K562 (cell line): ENCODE results near the gene MMP15. TPM values are rescaled to one million over a fixed set of nuclear protein-coding genes. Genes with fewer than 3 reads are reported as not detected.

Experiments used
- ATAC-seq: fragments of 200-7000 bp; cut with Tn5 transposase; 3 replicates; pipeline ENCODE4 v1.9.1; 2020; ENCODE audit warnings: moderate library complexity
- BruUV-seq: library from RNA; stranded (reverse); fragments of 400-500 nt; replicated peaks from 2 replicates; lab custom pipeline; 2021; lab: Mats Ljungman, UMichigan
- CTCF ChIA-PET: fragments of 300-600 bp; formaldehyde crosslinking; extraction: SDS; loops from one replicate; lab custom pipeline; 2021; ENCODE audit warnings: low intra/inter-chr PET ratio; lab: Yijun Ruan, JAX
- POLR2A ChIA-PET: fragments of 300-600, 350-650 bp; sonication (Branson Sonifier 250); formaldehyde crosslinking; extraction: SDS; loops from one replicate; lab custom pipeline; 2021; ENCODE audit warnings: antibody characterized with exemption, inconsistent platforms; lab: Yijun Ruan, JAX
- DNase-seq, 4 experiments: peaks; one replicate each; pipeline versions ENCODE4 v3.0.0 to v3.0.0-alpha.2; 2011 to 2018; ENCODE audit warnings: low spot score in 3 of 4, mixed read lengths in 3 of 4; ENCODE audit errors: extremely low read depth in 1 of 4
- FAIRE-seq: peaks from 2 replicates; lab custom pipeline; 2011; peaks lifted over from hg19 to GRCh38; lab: Jason Lieb, UNC
- H2AFZ ChIP-seq: 2 replicates; pipeline ENCODE4 v1.6.0; 2011; ENCODE audit warnings: low read depth, low read length, control low read depth, inconsistent platforms
- H3K27ac ChIP-seq: fragments of 200-600 bp; 3 replicates; pipeline ENCODE4 v1.8.0; 2011; ENCODE audit warnings: low read depth, mild to moderate bottlenecking, control low read depth, inconsistent platforms, low read length, moderate library complexity, mixed read lengths; ENCODE audit errors: extremely low read depth
- H3K27me3 ChIP-seq, 2 experiments: fragments of 300-600 bp in 1 of 2; 2 replicates in 1 of 2; 3 replicates in 1 of 2; pipeline versions ENCODE4 v1.6.0 to v1.8.0; 2011; ENCODE audit warnings: inconsistent platforms in 2 of 2, low read length in 2 of 2, mild to moderate bottlenecking in 1 of 2, mixed read lengths in 1 of 2, moderate library complexity in 1 of 2; ENCODE audit not compliant: control insufficient read depth in 2 of 2, insufficient read depth in 2 of 2
- H3K36me3 ChIP-seq: fragments of 300-600 bp; 3 replicates; pipeline ENCODE4 v1.8.0; 2011; ENCODE audit warnings: mild to moderate bottlenecking, low read length, inconsistent platforms; ENCODE audit not compliant: control insufficient read depth, insufficient read depth
- H3K4me1 ChIP-seq, 2 experiments: fragments of 200-600 bp in 1 of 2; replicated peaks in 1 of 2; 2 replicates in 1 of 2; 3 replicates in 1 of 2; pipeline versions ENCODE4 v1.5.1 to v1.8.0; 2011; ENCODE audit warnings: inconsistent platforms in 2 of 2, low read length in 2 of 2, mild to moderate bottlenecking in 1 of 2, mixed read lengths in 1 of 2, moderate library complexity in 1 of 2; ENCODE audit not compliant: control insufficient read depth in 2 of 2, insufficient read depth in 2 of 2
- H3K4me2 ChIP-seq: 2 replicates; pipeline ENCODE4 v1.6.1; 2011; ENCODE audit warnings: low read length, control low read depth, inconsistent platforms, mixed read lengths; ENCODE audit not compliant: insufficient read depth
- H3K4me3 ChIP-seq: fragments of 200-600 bp; sonication (generic), shearing (Covaris generic); 2 replicates; pipeline ENCODE4 v1.5.1; 2016; ENCODE audit warnings: control low read depth, inconsistent platforms
- H3K79me2 ChIP-seq: fragments of 200-600 bp; 3 replicates; pipeline ENCODE4 v1.8.0; 2011; ENCODE audit warnings: low read length, inconsistent platforms; ENCODE audit not compliant: control insufficient read depth, insufficient read depth
- H3K9ac ChIP-seq, 2 experiments: 2 replicates each; pipeline versions ENCODE4 v1.6.0 to v1.6.1; 2011; ENCODE audit warnings: low read depth in 2 of 2, low read length in 2 of 2, control low read depth in 1 of 2, inconsistent platforms in 1 of 2, mild to moderate bottlenecking in 1 of 2, mixed read lengths in 1 of 2; ENCODE audit not compliant: insufficient read depth in 1 of 2
- H3K9me1 ChIP-seq: one replicate; pipeline ENCODE4 v1.6.0; 2011; ENCODE audit warnings: inconsistent platforms, mild to moderate bottlenecking, low read length, moderate library complexity; ENCODE audit not compliant: control insufficient read depth, insufficient read depth
- H3K9me3 ChIP-seq: replicated peaks from 2 replicates; pipeline ENCODE4 v1.5.1; 2011; ENCODE audit warnings: low read depth, low read length, inconsistent platforms; ENCODE audit not compliant: control insufficient read depth, insufficient read depth
- H4K20me1 ChIP-seq: replicated peaks from 2 replicates; pipeline ENCODE4 v1.6.1; 2011; ENCODE audit warnings: low read length, inconsistent platforms, mixed read lengths; ENCODE audit not compliant: control insufficient read depth, insufficient read depth
- ELK3 ChIP-seq: fragments of 450-650 bp; formaldehyde crosslinking; IDR thresholded peaks from 2 replicates; pipeline ENCODE4 v1.4.0; 2020; ENCODE audit warnings: mild to moderate bottlenecking
- HMGN3 ChIP-seq: IDR thresholded peaks from 2 replicates; pipeline ENCODE4 v1.6.1; 2011; ENCODE audit warnings: borderline replicate concordance, low read depth, mild to moderate bottlenecking, mixed read lengths, low read length; ENCODE audit not compliant: insufficient read length; ENCODE audit errors: extremely low read depth
- POLR3A ChIP-seq: IDR thresholded peaks from 2 replicates; pipeline ENCODE4 v1.6.1; 2011; ENCODE audit warnings: borderline replicate concordance, mild to moderate bottlenecking, moderate library complexity; ENCODE audit not compliant: insufficient read length, insufficient read depth; ENCODE audit errors: extremely low read depth
- PTBP1 ChIP-seq: fragments of 200-400 bp; formaldehyde crosslinking; IDR thresholded peaks from 2 replicates; pipeline ENCODE4 v1.6.1; 2017; ENCODE audit warnings: low read depth, low read length
- SAFB ChIP-seq: fragments of 200-400 bp; formaldehyde crosslinking; IDR thresholded peaks from 2 replicates; pipeline ENCODE4 v1.6.1; 2017; ENCODE audit warnings: low read depth, low read length, borderline replicate concordance
- SIN3A ChIP-seq, 2 experiments: fragments of 150-350 bp in 1 of 2; IDR thresholded peaks; 2 replicates each; pipeline ENCODE4 v1.6.1; 2011 to 2016; ENCODE audit warnings: borderline replicate concordance in 2 of 2, low read depth in 2 of 2, low read length in 2 of 2, mild to moderate bottlenecking in 2 of 2, moderate library complexity in 2 of 2; ENCODE audit not compliant: control insufficient read depth in 1 of 2
- ZNF133 ChIP-seq: fragments of 250-450 bp; sonication (Bioruptor Pico); IDR thresholded peaks from 2 replicates; pipeline ENCODE4 v1.4.0; 2020; ENCODE audit warnings: mild to moderate bottlenecking
- ZNF436 ChIP-seq: fragments of 250-450, 450-650 bp; sonication (Bioruptor Pico); formaldehyde crosslinking; IDR thresholded peaks from 2 replicates; pipeline ENCODE4 v1.7.0; 2020; ENCODE audit warnings: mild to moderate bottlenecking
- WGBS: fragments of 100-300 bp; shearing (Covaris generic); methylation state at CpG from one replicate; pipeline ENCODE4 v1.1.6; 2016; ENCODE audit warnings: low coverage, mixed read lengths; ENCODE audit not compliant: insufficient coverage; ENCODE audit errors: missing lambda C conversion rate; 5-methylcytosine and 5-hydroxymethylcytosine counted together
- in situ Hi-C: fragments of 300-500 bp; cut with MboI; formaldehyde crosslinking; loops from 4 replicates; pipeline ENCODE4 v1.15.0; 2018; ENCODE audit warnings: inconsistent platforms, mixed read lengths
- intact Hi-C: fragments of 100-400 bp; cut with micrococcal nuclease; formaldehyde crosslinking; loops from 2 replicates; pipeline ENCODE4 v1.14.2; 2022
- polyA plus RNA-seq, 8 experiments: library from polyadenylated mRNA; depleted of rRNA in 4 of 8; stranded (reverse) in 5 of 8; unstranded in 3 of 8; fragments of >200 nt; fragmentation: Nextera tagmentation in 2 of 8; fragmentation: Illumina TruSeq in 1 of 8; extraction: Ambion mirVana in 2 of 8; extraction: Trizol in 1 of 8; gene quantifications; 2 replicates each; pipeline versions ENCODE4 v1.2.1 to v1.2.3, GENCODE V29; 2011 to 2014; ENCODE audit warnings: inconsistent platforms in 1 of 8, missing spikeins in 1 of 8
- total RNA-seq, 7 experiments: library from RNA; depleted of rRNA in 6 of 7; stranded (reverse); fragments of >200 nt in 6 of 7; fragmentation: Illumina TruSeq in 2 of 7; extraction: Trizol in 2 of 7; gene quantifications; 2 replicates each; pipeline versions ENCODE4 v1.2.1 to v1.2.3, GENCODE V29; 2011 to 2021; ENCODE audit warnings: low replicate concordance in 1 of 7
- TF ChIP-seq, protein P1 (sequence below): fragments of 200-800 bp; sonication (Bioruptor generic); IDR thresholded peaks from 2 replicates; pipeline ENCODE4 v1.6.1; 2016; ENCODE audit warnings: missing genetic modification characterization, missing compliant biosample characterization

The MMP15 gene
- total and polyA plus RNA-seq, 9 of the 15 experiments (the other 6 are each of a cell fraction or from before 2014, with no cell fraction given): 0.01 to 20.4 (median 5.5) TPM

GRCh38 chr16:58084635-58085034 lies 59.1 kb downstream of the MMP15 start:
- FAIRE-seq (no peak), ATAC-seq (no peak), DNase-seq (no peak)
- H3K4me3 ChIP-seq: no peak overlapping the region
- no TSS peak for BruUV-seq
- H3K36me3 ChIP-seq: no peaks in the 10 kb centered on the region
- intact Hi-C loops: no loop called here
- no peaks in the 10 kb centered on the region for H4K20me1 ChIP-seq
- H3K27ac ChIP-seq: no peak overlapping the region
- ChIA-PET POLR2A (no interaction called here), CTCF (no interaction called here)
- in situ Hi-C loops: no loop called here
- H2AFZ ChIP-seq: no peak overlapping the region
- TF ChIP-seq PTBP1 (no peak), ZNF133 (CRISPR knock-in tag) (no peak), SIN3A (IDR thresholded peaks at IDR 0.05; ENCODE audit: borderline replicate concordance in 2 of 2, control insufficient read depth in 1 of 2, low read depth in 2 of 2, low read length in 2 of 2) (no peak)
- WGBS: 24% methylated on average over 6 of the region's 6 CpGs
- H3K9me3 ChIP-seq: peaks cover 6% of the 10 kb centered on the region
- no peaks in the 10 kb centered on the region for H3K79me2 ChIP-seq
- H3K27me3 ChIP-seq: peaks cover 10 to 28% of the 10 kb centered on the region in 2 experiments; a peak in 4 of 5 replicates
- H3K4me1 ChIP-seq: peaks cover 0 to 6% of the 10 kb centered on the region in 2 experiments; a peak in 2 of 5 replicates
- no peak overlapping the region for H3K9ac ChIP-seq
- no peak overlapping the region for H3K4me2 ChIP-seq
- no peaks in the 10 kb centered on the region for H3K9me1 ChIP-seq

DNA sequence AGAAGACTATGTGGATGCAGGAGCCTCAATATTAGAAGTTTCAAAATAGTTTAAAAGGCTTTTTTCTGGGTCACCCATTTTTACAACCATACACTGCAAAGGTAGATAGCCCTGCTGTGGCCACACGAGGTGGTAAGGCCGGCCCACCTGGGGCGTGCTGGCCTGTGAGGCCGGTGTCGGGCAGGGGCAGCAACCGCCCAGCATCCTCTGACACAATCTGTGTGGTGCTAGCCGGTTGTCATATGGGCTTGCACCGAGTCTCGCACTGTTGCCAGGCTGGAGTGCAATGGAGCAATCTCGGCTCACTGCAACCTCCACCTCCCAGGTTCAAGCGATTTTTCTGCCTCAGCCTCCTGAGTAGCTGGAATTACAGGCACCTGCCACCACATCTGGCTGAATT lies 59.6 kb downstream of the MMP15 start:
- no peak for DNase-seq
- H3K4me2 ChIP-seq: no peak overlapping the region
- WGBS: 12% methylated on average over 11 of the region's 11 CpGs
- ChIA-PET CTCF (no interaction called here), POLR2A (no interaction called here)
- H2AFZ ChIP-seq: no peak overlapping the region
- H3K36me3 ChIP-seq: no peaks in the 10 kb centered on the region
- in situ Hi-C loops: no loop called here
- no peaks in the 10 kb centered on the region for H3K9me1 ChIP-seq
- no peak for FAIRE-seq
- H3K9ac ChIP-seq: no peak overlapping the region
- H3K27me3 ChIP-seq: peaks cover 10 to 28% of the 10 kb centered on the region in 2 experiments; a peak in 4 of 5 replicates
- BruUV-seq: no TSS peak
- H3K4me3 ChIP-seq: no peak overlapping the region
- peaks cover 6% of the 10 kb centered on the region for H3K9me3 ChIP-seq
- no peaks in the 10 kb centered on the region for H3K79me2 ChIP-seq
- H3K4me1 ChIP-seq: peaks cover 0 to 6% of the 10 kb centered on the region in 2 experiments; a peak in 2 of 5 replicates
- H3K27ac ChIP-seq: no peak overlapping the region
- no peak for ATAC-seq
- intact Hi-C loops: no loop called here
- no peaks in the 10 kb centered on the region for H4K20me1 ChIP-seq
- no peak for TF ChIP-seq HMGN3
- no peak for TF ChIP-seq ZNF436 (CRISPR knock-in tag)
- TF ChIP-seq, protein P1, sequence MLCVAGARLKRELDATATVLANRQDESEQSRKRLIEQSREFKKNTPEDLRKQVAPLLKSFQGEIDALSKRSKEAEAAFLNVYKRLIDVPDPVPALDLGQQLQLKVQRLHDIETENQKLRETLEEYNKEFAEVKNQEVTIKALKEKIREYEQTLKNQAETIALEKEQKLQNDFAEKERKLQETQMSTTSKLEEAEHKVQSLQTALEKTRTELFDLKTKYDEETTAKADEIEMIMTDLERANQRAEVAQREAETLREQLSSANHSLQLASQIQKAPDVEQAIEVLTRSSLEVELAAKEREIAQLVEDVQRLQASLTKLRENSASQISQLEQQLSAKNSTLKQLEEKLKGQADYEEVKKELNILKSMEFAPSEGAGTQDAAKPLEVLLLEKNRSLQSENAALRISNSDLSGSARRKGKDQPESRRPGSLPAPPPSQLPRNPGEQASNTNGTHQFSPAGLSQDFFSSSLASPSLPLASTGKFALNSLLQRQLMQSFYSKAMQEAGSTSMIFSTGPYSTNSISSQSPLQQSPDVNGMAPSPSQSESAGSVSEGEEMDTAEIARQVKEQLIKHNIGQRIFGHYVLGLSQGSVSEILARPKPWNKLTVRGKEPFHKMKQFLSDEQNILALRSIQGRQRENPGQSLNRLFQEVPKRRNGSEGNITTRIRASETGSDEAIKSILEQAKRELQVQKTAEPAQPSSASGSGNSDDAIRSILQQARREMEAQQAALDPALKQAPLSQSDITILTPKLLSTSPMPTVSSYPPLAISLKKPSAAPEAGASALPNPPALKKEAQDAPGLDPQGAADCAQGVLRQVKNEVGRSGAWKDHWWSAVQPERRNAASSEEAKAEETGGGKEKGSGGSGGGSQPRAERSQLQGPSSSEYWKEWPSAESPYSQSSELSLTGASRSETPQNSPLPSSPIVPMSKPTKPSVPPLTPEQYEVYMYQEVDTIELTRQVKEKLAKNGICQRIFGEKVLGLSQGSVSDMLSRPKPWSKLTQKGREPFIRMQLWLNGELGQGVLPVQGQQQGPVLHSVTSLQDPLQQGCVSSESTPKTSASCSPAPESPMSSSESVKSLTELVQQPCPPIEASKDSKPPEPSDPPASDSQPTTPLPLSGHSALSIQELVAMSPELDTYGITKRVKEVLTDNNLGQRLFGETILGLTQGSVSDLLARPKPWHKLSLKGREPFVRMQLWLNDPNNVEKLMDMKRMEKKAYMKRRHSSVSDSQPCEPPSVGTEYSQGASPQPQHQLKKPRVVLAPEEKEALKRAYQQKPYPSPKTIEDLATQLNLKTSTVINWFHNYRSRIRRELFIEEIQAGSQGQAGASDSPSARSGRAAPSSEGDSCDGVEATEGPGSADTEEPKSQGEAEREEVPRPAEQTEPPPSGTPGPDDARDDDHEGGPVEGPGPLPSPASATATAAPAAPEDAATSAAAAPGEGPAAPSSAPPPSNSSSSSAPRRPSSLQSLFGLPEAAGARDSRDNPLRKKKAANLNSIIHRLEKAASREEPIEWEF: no peak
- no peak for TF ChIP-seq ELK3 (CRISPR knock-in tag)
- no peak for TF ChIP-seq POLR3A
- no peak for TF ChIP-seq SAFB
